ENCODE data around the gene IFTAP.

DNA sequence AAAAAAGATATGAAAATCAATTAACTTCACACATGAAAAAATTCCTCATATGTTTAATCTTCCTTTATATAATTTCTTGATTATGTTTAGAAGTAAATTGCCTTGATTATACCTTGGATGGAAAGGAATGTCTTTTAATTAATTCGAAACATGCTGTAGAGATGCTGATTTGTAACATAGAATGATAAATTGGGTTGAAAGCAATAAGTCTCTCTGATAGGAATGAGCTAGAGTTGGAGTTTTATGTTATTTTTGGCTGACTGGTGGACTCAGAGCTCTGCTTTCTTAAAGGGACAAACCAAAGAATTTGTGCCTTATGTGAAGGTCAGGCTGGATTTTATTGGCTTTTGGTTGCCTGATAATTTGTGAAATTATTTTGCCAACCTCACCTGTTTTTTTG lies 98.4 kb downstream of the IFTAP start:
- TF ChIP-seq, protein P1, sequence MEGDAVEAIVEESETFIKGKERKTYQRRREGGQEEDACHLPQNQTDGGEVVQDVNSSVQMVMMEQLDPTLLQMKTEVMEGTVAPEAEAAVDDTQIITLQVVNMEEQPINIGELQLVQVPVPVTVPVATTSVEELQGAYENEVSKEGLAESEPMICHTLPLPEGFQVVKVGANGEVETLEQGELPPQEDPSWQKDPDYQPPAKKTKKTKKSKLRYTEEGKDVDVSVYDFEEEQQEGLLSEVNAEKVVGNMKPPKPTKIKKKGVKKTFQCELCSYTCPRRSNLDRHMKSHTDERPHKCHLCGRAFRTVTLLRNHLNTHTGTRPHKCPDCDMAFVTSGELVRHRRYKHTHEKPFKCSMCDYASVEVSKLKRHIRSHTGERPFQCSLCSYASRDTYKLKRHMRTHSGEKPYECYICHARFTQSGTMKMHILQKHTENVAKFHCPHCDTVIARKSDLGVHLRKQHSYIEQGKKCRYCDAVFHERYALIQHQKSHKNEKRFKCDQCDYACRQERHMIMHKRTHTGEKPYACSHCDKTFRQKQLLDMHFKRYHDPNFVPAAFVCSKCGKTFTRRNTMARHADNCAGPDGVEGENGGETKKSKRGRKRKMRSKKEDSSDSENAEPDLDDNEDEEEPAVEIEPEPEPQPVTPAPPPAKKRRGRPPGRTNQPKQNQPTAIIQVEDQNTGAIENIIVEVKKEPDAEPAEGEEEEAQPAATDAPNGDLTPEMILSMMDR (IDR thresholded peaks at IDR 0.05; ENCODE audit: insufficient read depth, low read depth, low read length), result no peak
- TF ChIP-seq EZH2 (IDR thresholded peaks at IDR 0.05; ENCODE audit: insufficient read depth, low read length), result no peak

Data from astrocyte (in vitro differentiated cells and primary cell).